ENCODE results near the gene CAPN12.

GRCh38 chr19:38733241-38733492 lies 11.1 kb downstream of the CAPN12 start:
- TF ChIP-seq, protein P1, sequence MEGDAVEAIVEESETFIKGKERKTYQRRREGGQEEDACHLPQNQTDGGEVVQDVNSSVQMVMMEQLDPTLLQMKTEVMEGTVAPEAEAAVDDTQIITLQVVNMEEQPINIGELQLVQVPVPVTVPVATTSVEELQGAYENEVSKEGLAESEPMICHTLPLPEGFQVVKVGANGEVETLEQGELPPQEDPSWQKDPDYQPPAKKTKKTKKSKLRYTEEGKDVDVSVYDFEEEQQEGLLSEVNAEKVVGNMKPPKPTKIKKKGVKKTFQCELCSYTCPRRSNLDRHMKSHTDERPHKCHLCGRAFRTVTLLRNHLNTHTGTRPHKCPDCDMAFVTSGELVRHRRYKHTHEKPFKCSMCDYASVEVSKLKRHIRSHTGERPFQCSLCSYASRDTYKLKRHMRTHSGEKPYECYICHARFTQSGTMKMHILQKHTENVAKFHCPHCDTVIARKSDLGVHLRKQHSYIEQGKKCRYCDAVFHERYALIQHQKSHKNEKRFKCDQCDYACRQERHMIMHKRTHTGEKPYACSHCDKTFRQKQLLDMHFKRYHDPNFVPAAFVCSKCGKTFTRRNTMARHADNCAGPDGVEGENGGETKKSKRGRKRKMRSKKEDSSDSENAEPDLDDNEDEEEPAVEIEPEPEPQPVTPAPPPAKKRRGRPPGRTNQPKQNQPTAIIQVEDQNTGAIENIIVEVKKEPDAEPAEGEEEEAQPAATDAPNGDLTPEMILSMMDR (IDR thresholded peaks at IDR 0.05) = no peak
- TF ChIP-seq POLR2A (IDR thresholded peaks at IDR 0.05) = no peak
